Measurements from ENCODE around the gene EGLN2. TPM values are rescaled to one million over a fixed set of nuclear protein-coding genes. Genes with fewer than 3 reads are reported as not detected.

The EGLN2 gene
- total RNA-seq, 2 experiments from 2014 or later: 124 to 126 TPM

Other genes with a start within 250 kb of the EGLN2 start
- gene SHKBP1, start 222.3 kb upstream of the EGLN2 start, total RNA-seq: 100 to 1,000 TPM; 147 to 158 TPM
- gene LTBP4, start 197.8 kb upstream of the EGLN2 start, total RNA-seq: 10 to 100 TPM; 71.3 to 75.7 TPM
- 1 to 10 TPM; 5.7 to 7.3 TPM for gene NUMBL, start 108.5 kb upstream of the EGLN2 start, total RNA-seq
- gene COQ8B, start 82.3 kb upstream of the EGLN2 start, total RNA-seq: 10 to 100 TPM; 23.4 to 33.5 TPM
- 1 to 10 TPM; 4.8 TPM for gene ITPKC, start 82.1 kb upstream of the EGLN2 start, total RNA-seq
- gene ACTMAP, start 48.7 kb upstream of the EGLN2 start, total RNA-seq: 10 to 100 TPM; 17.5 to 19.8 TPM
- 100 to 1,000 TPM; 149 to 182 TPM for gene SNRPA, start 48.0 kb upstream of the EGLN2 start, total RNA-seq
- gene MIA, start 23.7 kb upstream of the EGLN2 start, total RNA-seq: under 1 TPM in 1 of 2 experiments, not detected in 1; 0.89 TPM
- 10 to 100 TPM; 52.8 to 54.7 TPM for gene RAB4B, start 20.9 kb upstream of the EGLN2 start, total RNA-seq
- not detected for gene CYP2A6, start 51.3 kb downstream of the EGLN2 start, total RNA-seq
- gene CYP2A7, start 83.0 kb downstream of the EGLN2 start, total RNA-seq: not detected
- gene CYP2B6, start 192.1 kb downstream of the EGLN2 start, total RNA-seq: not detected